Iris pigment epithelial cell (primary cell): ENCODE results near the gene AKT1S1.

Experiments used
- DNase-seq: peaks from one replicate; pipeline ENCODE4 v3.0.0-alpha.2; 2011; ENCODE audit warnings: low read depth

Gene AKT1S1

DNA sequence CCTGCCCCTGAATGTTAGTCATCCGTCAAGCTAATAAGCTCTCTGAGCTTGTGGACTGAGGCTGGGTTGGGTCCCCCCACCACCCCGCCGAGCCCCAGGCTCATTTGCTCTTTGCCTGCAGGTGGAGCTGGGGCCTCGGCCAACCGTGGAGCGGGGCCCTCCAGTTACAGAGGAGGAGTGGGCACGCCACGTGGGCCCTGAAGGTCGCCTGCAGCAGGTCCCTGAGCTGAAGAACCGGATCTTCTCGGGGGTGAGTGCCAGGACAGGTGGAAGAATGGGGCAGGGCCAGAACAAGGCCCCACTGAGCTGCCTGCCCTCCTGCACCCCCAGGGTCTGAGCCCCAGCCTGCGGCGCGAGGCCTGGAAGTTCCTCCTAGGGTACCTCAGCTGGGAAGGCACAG lies 5.5 kb upstream of the AKT1S1 start:
- DNase-seq: no peak

DNA sequence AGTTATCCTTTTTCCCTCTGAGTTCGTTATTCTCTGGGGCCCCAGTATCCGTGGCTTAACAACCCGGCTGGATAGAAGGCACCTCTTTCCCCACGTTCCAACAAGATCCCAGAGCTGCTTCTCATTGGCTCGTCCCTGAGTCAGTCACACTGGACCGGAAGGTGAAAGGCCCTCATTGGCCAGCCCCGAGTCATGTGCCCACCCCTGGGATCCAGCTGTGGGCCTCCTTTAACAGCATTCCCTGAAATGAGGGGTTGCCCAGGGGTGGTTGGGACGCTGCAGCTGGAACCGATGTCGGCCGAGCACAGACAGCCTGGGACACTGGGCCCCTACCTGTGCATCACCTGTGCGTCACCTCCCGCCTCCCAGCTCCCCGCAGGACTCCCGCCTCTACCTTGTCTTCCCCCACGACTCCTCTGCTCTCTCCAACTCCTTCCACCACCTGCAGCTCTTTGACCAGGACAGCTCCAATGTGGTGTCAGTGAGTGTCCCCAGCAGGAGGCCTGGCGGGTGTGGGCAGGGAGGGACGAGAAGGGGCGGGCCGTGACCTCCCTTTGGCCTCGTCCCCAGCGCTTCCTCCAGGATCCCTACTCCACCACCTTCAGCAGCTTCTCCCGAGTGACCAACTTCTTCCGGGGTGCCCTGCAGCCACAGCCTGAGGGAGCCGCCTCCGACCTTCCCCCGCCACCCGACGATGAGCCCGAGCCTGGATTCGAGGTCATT lies 4.7 kb upstream of the AKT1S1 start:
- no peak for DNase-seq

- DNase-seq: no peak
These were observed 4.0 kb upstream of the AKT1S1 start for GRCh38 chr19:49881186-49881585.

- no peak for DNase-seq
These were observed 3.2 kb upstream of the AKT1S1 start for GRCh38 chr19:49880162-49880869.

DNA sequence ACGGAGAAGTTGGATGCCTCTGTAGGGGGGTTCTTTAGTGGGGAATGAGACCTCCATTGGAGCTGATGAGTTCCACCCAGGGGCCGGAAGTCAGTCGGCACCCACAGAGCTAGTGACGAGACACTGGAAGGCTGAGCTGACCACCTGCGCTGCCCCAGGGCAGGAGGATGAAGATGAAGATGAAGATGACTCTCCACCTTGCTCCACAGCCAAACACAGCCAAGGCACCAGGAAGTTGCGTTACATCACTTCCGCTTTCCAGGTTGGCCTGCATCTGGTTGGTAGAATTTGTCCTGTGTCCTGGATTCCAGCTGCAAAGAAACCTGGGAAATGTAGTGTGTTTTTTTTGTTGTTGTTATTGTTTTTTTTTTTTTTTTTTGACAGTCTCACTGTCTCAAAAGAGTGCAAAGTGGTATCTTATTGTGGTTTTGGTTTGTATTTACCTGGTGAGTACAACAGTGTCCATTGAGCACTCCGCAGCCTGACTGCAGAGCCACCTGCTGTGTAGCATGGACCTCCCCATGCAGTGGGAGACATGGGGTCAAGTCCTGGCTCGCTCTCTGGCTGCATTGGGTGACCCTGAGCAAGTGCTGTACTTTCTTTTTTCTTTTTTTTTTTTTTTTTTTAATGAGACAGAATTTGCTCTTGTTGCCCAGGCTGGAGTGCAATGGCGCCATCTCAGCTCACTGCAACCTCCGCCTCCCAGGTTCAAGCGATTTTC lies 2.2 kb upstream of the AKT1S1 start:
- DNase-seq: no peak

GRCh38 chr19:49878744-49879070 lies 1.6 kb upstream of the AKT1S1 start:
- no peak for DNase-seq

DNA sequence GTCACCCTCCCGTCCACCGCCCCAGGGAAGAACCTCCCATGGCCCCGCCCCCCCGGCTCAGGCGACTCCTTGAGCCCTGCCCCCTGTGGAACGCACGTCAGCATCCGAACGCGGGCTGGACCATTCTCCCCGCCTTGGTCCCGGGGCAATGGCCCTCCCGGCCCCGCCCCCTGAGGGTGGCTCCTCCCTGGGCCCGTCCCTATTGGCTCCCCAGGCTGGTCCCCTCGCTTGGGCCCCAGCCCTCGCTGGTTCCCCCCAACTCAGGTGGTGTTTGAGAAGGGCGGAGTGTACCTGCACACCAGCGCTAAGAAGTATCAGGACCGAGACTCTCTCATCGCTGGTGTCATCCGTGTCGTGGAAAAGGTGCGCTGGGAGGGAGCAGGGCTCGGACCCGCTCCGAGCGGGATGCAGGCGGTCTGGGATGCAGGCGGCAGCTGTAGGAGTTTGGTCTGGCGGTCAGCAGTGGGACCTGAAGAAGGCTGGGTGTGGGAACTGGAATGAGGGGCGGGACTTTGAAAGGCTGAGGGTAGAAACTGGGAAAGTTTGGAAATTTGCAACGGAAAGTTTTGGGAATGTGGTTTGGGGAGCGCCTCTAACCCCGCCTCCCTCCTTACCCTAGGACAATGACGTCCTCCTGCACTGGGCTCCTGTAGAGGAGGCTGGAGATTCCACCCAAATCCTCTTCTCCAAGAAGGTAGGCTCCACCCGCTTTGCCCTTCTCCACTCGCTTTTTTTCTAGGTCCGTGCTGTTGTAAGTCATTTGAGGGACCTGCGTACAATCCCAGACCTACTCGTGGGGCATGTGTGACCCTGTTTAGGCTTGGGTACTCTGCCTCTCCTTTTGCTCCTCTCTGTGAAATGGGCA lies 956 bp upstream of the AKT1S1 start:
- DNase-seq: peak; percentile 97

- peak; percentile 99 for DNase-seq
These were observed 634 bp downstream of the AKT1S1 start for GRCh38 chr19:49876422-49877019.

DNA sequence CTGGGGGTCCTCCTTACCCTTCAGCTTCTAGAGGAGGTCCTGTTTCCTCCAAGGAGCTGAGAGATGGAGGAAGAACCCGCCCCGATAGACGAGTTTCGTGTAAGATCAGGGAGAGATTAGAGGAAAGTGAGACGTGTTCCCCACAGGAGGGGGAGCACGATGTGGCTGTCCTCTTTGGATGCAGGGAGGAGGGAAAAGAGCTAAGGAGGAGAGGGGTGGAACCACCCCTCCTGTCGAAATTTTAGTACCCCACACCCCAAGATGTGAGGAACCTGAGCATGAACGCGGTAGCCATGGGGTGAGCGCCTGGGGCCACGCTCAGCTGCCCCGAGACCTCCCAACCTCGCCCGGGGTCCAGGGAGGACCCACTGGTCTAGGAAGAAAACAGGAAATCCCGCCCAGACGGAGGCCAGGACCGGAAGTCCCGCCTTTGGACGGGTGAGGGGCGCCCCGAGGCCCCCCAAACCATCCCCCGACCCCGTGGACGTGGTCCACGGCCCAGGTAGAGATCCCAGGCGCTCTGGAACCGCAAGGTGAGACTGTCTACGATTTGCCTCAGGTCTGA lies 1.2 kb downstream of the AKT1S1 start:
- peak; percentile 39 for DNase-seq

DNA sequence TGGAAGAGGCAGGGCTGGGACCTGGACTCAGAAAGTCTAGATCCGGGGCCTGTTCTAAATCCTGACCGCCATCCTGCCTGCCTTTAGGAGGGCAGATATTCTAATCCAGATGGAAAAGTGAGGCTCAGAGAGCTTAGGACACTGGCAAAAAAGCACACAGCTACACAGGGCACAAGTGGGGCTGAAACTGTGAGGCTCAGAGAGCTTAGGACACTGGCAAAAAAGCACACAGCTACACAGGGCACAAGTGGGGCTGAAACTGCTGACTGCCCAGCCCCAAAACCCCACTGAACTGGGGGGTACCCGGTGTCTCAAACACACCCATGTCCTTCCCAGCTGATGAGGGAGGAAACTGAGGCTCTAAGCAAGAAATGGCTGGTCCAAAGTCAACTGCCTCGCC lies 2.0 kb downstream of the AKT1S1 start:
- DNase-seq: no peak

DNA sequence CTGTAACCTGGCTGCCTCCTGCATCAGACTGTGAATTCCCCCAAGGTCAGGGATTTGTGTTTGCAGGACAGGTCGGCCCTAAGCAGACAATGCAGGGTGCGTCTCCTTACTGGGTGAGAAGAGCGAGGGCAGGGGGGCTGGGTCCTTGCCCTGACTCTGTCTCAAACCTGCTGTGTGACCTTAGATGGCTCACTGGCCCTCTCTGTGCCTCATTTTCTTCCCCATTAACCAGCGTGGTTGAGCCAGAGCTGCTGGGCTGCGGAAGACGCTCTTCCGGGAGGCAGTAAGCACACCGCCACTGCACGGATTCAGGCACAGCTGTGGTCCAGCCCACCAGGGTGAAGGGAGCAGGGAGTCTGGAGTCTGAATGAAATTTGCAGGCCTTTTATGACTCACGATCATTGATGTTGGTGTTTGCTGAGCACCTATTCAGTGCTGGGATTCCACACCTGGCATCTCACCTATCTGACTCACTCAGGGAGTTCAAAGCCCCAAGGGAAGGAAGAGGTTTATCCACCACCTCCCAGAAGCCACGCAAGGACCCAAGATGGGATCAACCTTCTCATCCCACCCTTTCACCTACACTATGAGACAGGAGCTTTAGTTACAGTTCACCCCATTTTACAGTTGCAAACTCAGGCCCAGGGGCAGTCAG lies 2.5 kb downstream of the AKT1S1 start:
- no peak for DNase-seq

- no peak for DNase-seq
These were observed 3.3 kb downstream of the AKT1S1 start for GRCh38 chr19:49873834-49874233.

DNA sequence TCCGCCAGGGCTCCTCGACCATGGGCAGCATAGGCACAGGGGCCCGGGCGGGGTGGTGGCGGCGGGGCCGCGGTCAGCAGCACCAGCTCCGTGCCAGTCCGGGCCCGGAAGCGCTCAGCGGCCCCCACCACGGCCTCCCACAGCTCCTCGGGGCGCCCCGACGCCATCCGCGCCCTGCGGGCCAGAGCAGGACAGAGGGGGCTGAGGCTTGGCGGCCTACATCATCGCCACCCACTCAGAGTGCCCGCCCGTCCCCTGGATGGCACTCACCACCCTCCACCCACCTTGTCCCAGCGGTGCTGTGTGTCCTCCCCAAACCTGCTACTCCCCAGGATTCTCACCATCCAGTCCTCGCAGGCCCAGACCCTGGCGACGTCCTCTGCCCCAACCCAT lies 4.0 kb downstream of the AKT1S1 start:
- DNase-seq: no peak

DNA sequence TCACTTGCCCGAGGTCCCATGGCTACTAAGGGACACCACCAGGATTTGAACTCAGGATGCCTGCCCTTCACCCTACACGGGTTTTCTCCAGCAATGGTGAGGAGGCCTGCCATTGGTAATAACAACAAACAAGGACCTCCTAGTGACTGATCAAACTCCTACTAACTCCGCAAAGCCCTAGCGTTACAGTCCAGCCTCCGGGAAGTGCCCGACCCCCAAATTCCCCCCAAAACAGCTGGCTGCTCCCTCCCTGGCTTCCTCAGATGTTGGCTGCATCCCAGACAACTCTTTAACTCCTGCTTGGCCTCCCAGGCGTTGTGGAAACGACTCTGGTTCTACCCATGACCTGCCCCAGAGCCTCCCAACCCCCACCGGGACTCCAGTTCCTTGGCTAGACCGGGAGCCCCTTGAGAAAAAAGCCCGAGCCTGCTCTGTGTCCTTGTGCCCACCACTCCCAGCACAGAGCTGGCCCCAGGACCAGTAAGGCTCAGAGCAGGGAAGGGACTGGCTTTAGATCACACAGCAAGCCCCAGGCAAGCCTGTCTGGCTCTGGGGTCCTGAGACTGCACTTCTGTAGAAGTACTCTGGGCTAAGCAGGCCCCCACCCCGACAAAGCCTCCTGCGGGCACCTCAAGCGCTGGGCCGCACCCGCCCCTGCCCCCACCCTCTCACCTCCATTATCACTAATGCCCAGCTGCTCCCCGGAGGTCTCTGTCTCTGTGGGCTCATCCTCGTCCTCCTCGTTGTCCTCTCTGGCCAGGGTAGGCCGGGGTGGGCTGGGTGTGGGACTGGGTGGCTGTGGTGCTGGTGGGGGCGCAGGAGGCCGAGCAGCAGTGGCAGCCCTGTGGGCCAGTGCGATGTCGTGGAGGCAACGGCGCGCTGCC lies 4.7 kb downstream of the AKT1S1 start:
- no peak for DNase-seq

GRCh38 chr19:49871349-49871985 lies 5.7 kb downstream of the AKT1S1 start:
- DNase-seq: no peak

GRCh38 chr19:49870309-49870901 lies 6.8 kb downstream of the AKT1S1 start:
- no peak for DNase-seq

GRCh38 chr19:49869484-49870308 lies 7.5 kb downstream of the AKT1S1 start:
- peak; percentile 100 for DNase-seq

- DNase-seq: no peak
These were observed 8.1 kb downstream of the AKT1S1 start for GRCh38 chr19:49869009-49869483.
